Mesendoderm (in vitro differentiated cells): ENCODE data around the gene EP400.

Experiments
- DNase-seq: peaks from one replicate; pipeline ENCODE4 v3.0.0; 2013
- H2AK5ac ChIP-seq: 2 replicates; pipeline ENCODE4 v1.6.1; 2013; ENCODE audit warnings: low read length, inconsistent platforms
- H2BK120ac ChIP-seq: 2 replicates; pipeline ENCODE4 v1.6.1; 2013; ENCODE audit warnings: low read depth, mild to moderate bottlenecking, low read length, moderate library complexity, mixed read lengths
- H2BK15ac ChIP-seq: replicated peaks from 2 replicates; pipeline ENCODE4 v1.6.1; 2013; ENCODE audit warnings: low read depth, mild to moderate bottlenecking, moderate library complexity
- H2BK5ac ChIP-seq: 2 replicates; pipeline ENCODE4 v1.6.1; 2013; ENCODE audit warnings: low read length, inconsistent platforms
- H3K18ac ChIP-seq: 2 replicates; pipeline ENCODE4 v1.6.1; 2013; ENCODE audit warnings: mild to moderate bottlenecking, low read length, mixed read lengths
- H3K23ac ChIP-seq: one replicate; pipeline ENCODE4 v1.6.1; 2013; ENCODE audit warnings: low read length
- H3K27ac ChIP-seq: 2 replicates; pipeline ENCODE4 v1.5.1; 2013; ENCODE audit warnings: low read depth, mild to moderate bottlenecking, inconsistent platforms, low read length, moderate library complexity
- H3K27me3 ChIP-seq: 2 replicates; pipeline ENCODE4 v1.6.1; 2013; ENCODE audit warnings: low read length, control low read depth, mild to moderate bottlenecking, inconsistent platforms; ENCODE audit not compliant: insufficient read depth, poor library complexity
- H3K36me3 ChIP-seq: 2 replicates; pipeline ENCODE4 v1.6.1; 2013; ENCODE audit warnings: low read length, inconsistent platforms; ENCODE audit not compliant: control insufficient read depth, insufficient read depth
- H3K4ac ChIP-seq: one replicate; pipeline ENCODE4 v1.6.1; 2013; ENCODE audit warnings: low read depth, mild to moderate bottlenecking, low read length, moderate library complexity
- H3K4me1 ChIP-seq: 2 replicates; pipeline ENCODE4 v1.6.1; 2013; ENCODE audit warnings: low read depth, low read length, inconsistent platforms; ENCODE audit not compliant: control insufficient read depth
- H3K4me2 ChIP-seq: 2 replicates; pipeline ENCODE4 v1.6.1; 2013; ENCODE audit warnings: low read length
- H3K4me3 ChIP-seq: 2 replicates; pipeline ENCODE4 v1.5.1; 2013; ENCODE audit warnings: mild to moderate bottlenecking, low read length
- H3K56ac ChIP-seq: one replicate; pipeline ENCODE4 v1.6.1; 2013; ENCODE audit warnings: low read length
- H3K79me1 ChIP-seq: 2 replicates; pipeline ENCODE4 v1.6.1; 2013; ENCODE audit warnings: low read length, inconsistent platforms
- H3K79me2 ChIP-seq: 2 replicates; pipeline ENCODE4 v1.6.1; 2013; ENCODE audit warnings: mild to moderate bottlenecking, low read length; ENCODE audit not compliant: control insufficient read depth, insufficient read depth
- H3K9ac ChIP-seq: 2 replicates; pipeline ENCODE4 v1.6.1; 2013; ENCODE audit warnings: low read length, inconsistent platforms
- H4K5ac ChIP-seq: one replicate; pipeline ENCODE4 v1.6.1; 2013; ENCODE audit warnings: low read length
- H4K8ac ChIP-seq: one replicate; pipeline ENCODE4 v1.6.1; 2013; ENCODE audit warnings: low read depth, mild to moderate bottlenecking, control low read depth, low read length, moderate library complexity
- WGBS: extraction: QIAGEN DNeasy Blood & Tissue Kit; methylation state at CpG from one replicate; pipeline ENCODE4 v1.1.7; 2013; ENCODE audit warnings: low lambda C conversion rate, missing lambda C conversion rate; ENCODE audit not compliant: insufficient coverage; ENCODE audit errors: extremely low coverage; 5-methylcytosine and 5-hydroxymethylcytosine counted together

EP400 gene

GRCh38 chr12:132065609-132066344 lies 116.0 kb downstream of the EP400 start:
- no peak overlapping the region for H3K9ac ChIP-seq
- no peak overlapping the region for H2BK5ac ChIP-seq
- no peak overlapping the region for H3K4me3 ChIP-seq
- H3K36me3 ChIP-seq, result peaks cover 13% of the 10 kb centered on the region
- H3K27ac ChIP-seq, result no peak overlapping the region
- H3K27me3 ChIP-seq, result no peaks in the 10 kb centered on the region
- H3K56ac ChIP-seq, result no peak overlapping the region
- no peak overlapping the region for H3K18ac ChIP-seq
- H3K79me1 ChIP-seq, result no peaks in the 10 kb centered on the region
- no peak overlapping the region for H3K23ac ChIP-seq
- H4K5ac ChIP-seq, result no peak overlapping the region
- no CpG with 5 or more reads among the region's 4 CpGs for WGBS
- no peaks in the 10 kb centered on the region for H3K79me2 ChIP-seq
- no peaks in the 10 kb centered on the region for H3K4me1 ChIP-seq
- H2BK120ac ChIP-seq, result no peak overlapping the region
- H4K8ac ChIP-seq, result no peak overlapping the region
- H2AK5ac ChIP-seq, result no peak overlapping the region
- no peak overlapping the region for H3K4ac ChIP-seq
- DNase-seq, result no peak
- H3K4me2 ChIP-seq, result no peak overlapping the region
- H2BK15ac ChIP-seq, result no peak overlapping the region

GRCh38 chr12:132066345-132066685 lies 116.6 kb downstream of the EP400 start:
- Histone ChIP-seq H3K4me3 (no peak overlapping the region), H2BK5ac (no peak overlapping the region), H3K18ac (no peak overlapping the region), H4K8ac (no peak overlapping the region), H2BK120ac (no peak overlapping the region), H3K79me1 (no peaks in the 10 kb centered on the region), H3K23ac (no peak overlapping the region), H3K9ac (no peak overlapping the region), H2BK15ac (no peak overlapping the region), H3K4ac (no peak overlapping the region), H3K56ac (no peak overlapping the region), H3K79me2 (no peaks in the 10 kb centered on the region), H3K27ac (no peak overlapping the region), H3K36me3 (peaks cover 13% of the 10 kb centered on the region), H3K4me1 (no peaks in the 10 kb centered on the region), H3K27me3 (no peaks in the 10 kb centered on the region), H4K5ac (no peak overlapping the region), H3K4me2 (no peak overlapping the region), H2AK5ac (no peak overlapping the region)
- no CpG with 5 or more reads among the region's 13 CpGs for WGBS
- DNase-seq, result no peak

DNA sequence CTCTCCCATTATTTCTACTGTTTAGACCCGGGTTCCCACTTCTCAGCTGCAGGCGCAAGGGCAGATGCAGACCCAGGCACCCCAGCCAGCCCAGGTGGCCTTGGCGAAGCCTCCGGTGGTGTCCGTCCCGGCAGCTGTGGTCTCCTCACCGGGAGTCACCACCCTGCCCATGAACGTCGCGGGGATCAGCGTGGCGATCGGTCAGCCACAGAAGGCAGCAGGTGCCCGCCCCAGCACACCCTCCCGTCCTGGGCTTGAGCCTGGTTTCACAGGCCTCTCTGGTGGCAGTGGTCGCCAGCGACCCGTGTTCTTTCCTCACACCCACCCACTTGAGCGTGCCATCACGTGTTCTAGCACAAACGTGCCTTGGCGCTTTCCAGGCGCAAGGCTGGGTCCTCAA lies 117.0 kb downstream of the EP400 start:
- H3K18ac ChIP-seq, result no peak overlapping the region
- WGBS, result no CpG with 5 or more reads among the region's 23 CpGs

GRCh38 chr12:132067182-132067581 lies 117.4 kb downstream of the EP400 start:
- H2AK5ac ChIP-seq, result no peak overlapping the region
- DNase-seq, result no peak
- H3K4me1 ChIP-seq, result no peaks in the 10 kb centered on the region
- H3K36me3 ChIP-seq, result peaks cover 11% of the 10 kb centered on the region
- no peak overlapping the region for H3K23ac ChIP-seq
- no peak overlapping the region for H3K4ac ChIP-seq
- H3K18ac ChIP-seq, result no peak overlapping the region
- WGBS, result no CpG with 5 or more reads among the region's 7 CpGs
- H4K8ac ChIP-seq, result no peak overlapping the region
- H3K79me1 ChIP-seq, result no peaks in the 10 kb centered on the region
- no peak overlapping the region for H3K9ac ChIP-seq
- H2BK5ac ChIP-seq, result no peak overlapping the region
- H3K27ac ChIP-seq, result no peak overlapping the region
- H4K5ac ChIP-seq, result no peak overlapping the region
- no peak overlapping the region for H2BK15ac ChIP-seq
- no peaks in the 10 kb centered on the region for H3K79me2 ChIP-seq
- no peaks in the 10 kb centered on the region for H3K27me3 ChIP-seq
- H3K56ac ChIP-seq, result no peak overlapping the region
- no peak overlapping the region for H3K4me3 ChIP-seq
- H3K4me2 ChIP-seq, result no peak overlapping the region
- no peak overlapping the region for H2BK120ac ChIP-seq

More for the DNA sequence above, 117.0 kb downstream of the EP400 start:
- no peaks in the 10 kb centered on the region for H3K27me3 ChIP-seq
- no peak overlapping the region for H2BK120ac ChIP-seq
- H3K56ac ChIP-seq, result no peak overlapping the region
- H2BK5ac ChIP-seq, result no peak overlapping the region
- no peak overlapping the region for H2BK15ac ChIP-seq
- no peaks in the 10 kb centered on the region for H3K79me2 ChIP-seq
- no peak overlapping the region for H3K27ac ChIP-seq
- no peak overlapping the region for H4K5ac ChIP-seq
- no peak overlapping the region for H3K4me3 ChIP-seq
- H3K23ac ChIP-seq, result no peak overlapping the region
- H2AK5ac ChIP-seq, result no peak overlapping the region
- no peaks in the 10 kb centered on the region for H3K79me1 ChIP-seq
- no peak for DNase-seq
- H4K8ac ChIP-seq, result no peak overlapping the region
- H3K4me1 ChIP-seq, result no peaks in the 10 kb centered on the region
- H3K4me2 ChIP-seq, result no peak overlapping the region
- no peak overlapping the region for H3K4ac ChIP-seq
- H3K9ac ChIP-seq, result no peak overlapping the region
- peaks cover 13% of the 10 kb centered on the region for H3K36me3 ChIP-seq

DNA sequence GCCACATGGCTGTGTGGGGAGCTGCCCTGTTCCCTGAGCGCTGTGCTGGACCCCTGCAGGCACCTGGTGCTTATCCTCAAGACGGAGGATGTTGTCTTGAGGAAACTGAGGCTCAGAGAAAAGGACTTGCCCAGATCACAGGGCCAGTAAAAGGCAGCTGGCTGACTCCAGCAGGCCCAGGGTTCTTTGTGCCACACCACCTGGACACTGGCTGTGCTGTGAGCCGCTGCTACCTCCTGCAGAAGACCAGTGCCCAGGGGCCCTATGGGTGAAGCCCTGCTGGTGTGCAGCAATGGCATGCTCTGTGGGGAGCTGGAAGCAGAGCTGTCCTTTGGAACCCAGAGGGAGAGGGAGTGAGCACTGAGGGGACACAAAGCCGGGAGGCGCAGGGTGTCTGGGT lies 118.5 kb downstream of the EP400 start:
- WGBS, result no CpG with 5 or more reads among the region's 5 CpGs
- H3K4ac ChIP-seq, result no peak overlapping the region
- H4K8ac ChIP-seq, result no peak overlapping the region
- no peak for DNase-seq
- H3K27me3 ChIP-seq, result no peaks in the 10 kb centered on the region
- no peaks in the 10 kb centered on the region for H3K79me1 ChIP-seq
- no peak overlapping the region for H4K5ac ChIP-seq
- no peak overlapping the region for H3K56ac ChIP-seq
- H3K27ac ChIP-seq, result no peak overlapping the region
- H3K79me2 ChIP-seq, result no peaks in the 10 kb centered on the region
- no peak overlapping the region for H3K23ac ChIP-seq
- H2BK120ac ChIP-seq, result no peak overlapping the region
- peaks cover 7% of the 10 kb centered on the region for H3K36me3 ChIP-seq
- H3K9ac ChIP-seq, result no peak overlapping the region
- no peak overlapping the region for H3K4me3 ChIP-seq
- H3K18ac ChIP-seq, result no peak overlapping the region
- H3K4me1 ChIP-seq, result no peaks in the 10 kb centered on the region
- no peak overlapping the region for H2AK5ac ChIP-seq
- H2BK5ac ChIP-seq, result no peak overlapping the region
- no peak overlapping the region for H3K4me2 ChIP-seq
- no peak overlapping the region for H2BK15ac ChIP-seq
